Osteoblast (primary cell): ENCODE data around the gene RNF34. TPM values are rescaled to one million over a fixed set of nuclear protein-coding genes. Genes with fewer than 3 reads are reported as not detected.

Experiments
- DNase-seq: peaks from one replicate; pipeline ENCODE4 v3.0.0; 2011; ENCODE audit warnings: low spot score, mixed read lengths; ENCODE audit not compliant: insufficient read length; ENCODE audit errors: missing footprints
- H2AFZ ChIP-seq: 2 replicates; pipeline ENCODE4 v1.6.0; 2011; ENCODE audit warnings: mild to moderate bottlenecking, low read length
- H3K27ac ChIP-seq: 2 replicates; pipeline ENCODE4 v1.5.1; 2011; ENCODE audit warnings: mild to moderate bottlenecking, low read depth, low read length, moderate library complexity
- H3K27me3 ChIP-seq: 2 replicates; pipeline ENCODE4 v1.6.0; 2012; ENCODE audit warnings: mild to moderate bottlenecking, control low read depth, inconsistent platforms, low read length, moderate library complexity; ENCODE audit not compliant: insufficient read depth
- H3K36me3 ChIP-seq: 2 replicates; pipeline ENCODE4 v1.5.1; 2011; ENCODE audit warnings: mild to moderate bottlenecking, low read length, control low read depth, moderate library complexity; ENCODE audit not compliant: insufficient read depth
- H3K4me1 ChIP-seq: 2 replicates; pipeline ENCODE4 v1.5.1; 2011; ENCODE audit warnings: mild to moderate bottlenecking, low read length, control low read depth, moderate library complexity; ENCODE audit not compliant: insufficient read depth
- H3K4me2 ChIP-seq: 2 replicates; pipeline ENCODE4 v1.6.0; 2011; ENCODE audit warnings: mild to moderate bottlenecking, low read length; ENCODE audit not compliant: insufficient read depth
- H3K4me3 ChIP-seq: fragments of 200-600 bp; sonication (generic); 3 replicates; pipeline ENCODE4 v1.5.1; 2012; ENCODE audit warnings: mild to moderate bottlenecking, low read length, inconsistent platforms; ENCODE audit not compliant: insufficient read depth
- H3K79me2 ChIP-seq: 2 replicates; pipeline ENCODE4 v1.6.0; 2012; ENCODE audit warnings: mild to moderate bottlenecking, low read length, control low read depth, inconsistent platforms; ENCODE audit not compliant: insufficient read depth
- H3K9me3 ChIP-seq: 2 replicates; pipeline ENCODE4 v1.5.1; 2011; ENCODE audit warnings: low read depth, low read length, control low read depth
- H4K20me1 ChIP-seq: 2 replicates; pipeline ENCODE4 v1.6.0; 2012; ENCODE audit warnings: mild to moderate bottlenecking, low read length, control low read depth; ENCODE audit not compliant: insufficient read depth
- CTCF ChIP-seq: IDR thresholded peaks from 2 replicates; pipeline ENCODE4 v1.5.1; 2011; ENCODE audit warnings: mild to moderate bottlenecking, low read depth, low read length, moderate library complexity; ENCODE audit errors: extremely low read depth
- total RNA-seq: library from RNA; depleted of rRNA; stranded (reverse); fragments of >200 nt; gene quantifications from 2 replicates; pipeline ENCODE4 v1.2.3, GENCODE V29; 2012

The RNF34 gene
- total RNA-seq, 1 donor: 41.6 TPM

GRCh38 chr12:121438905-121439304 lies 39.0 kb downstream of the RNF34 start:
- Histone ChIP-seq H3K36me3 (peaks cover 28% of the 10 kb centered on the region), H3K4me2 (no peak overlapping the region), H3K27me3 (no peaks in the 10 kb centered on the region), H3K27ac (no peak overlapping the region), H3K4me1 (no peaks in the 10 kb centered on the region), H3K79me2 (no peaks in the 10 kb centered on the region), H4K20me1 (no peaks in the 10 kb centered on the region), H3K9me3 (no peaks in the 10 kb centered on the region), H3K4me3 (no peak overlapping the region), H2AFZ (no peak overlapping the region)
- no peak for DNase-seq
- no peak for TF ChIP-seq CTCF

GRCh38 chr12:121439715-121440114 lies 39.8 kb downstream of the RNF34 start:
- Histone ChIP-seq H3K27ac (no peak overlapping the region), H3K4me3 (no peak overlapping the region), H3K4me1 (no peaks in the 10 kb centered on the region), H2AFZ (no peak overlapping the region), H3K9me3 (no peaks in the 10 kb centered on the region), H3K27me3 (no peaks in the 10 kb centered on the region), H3K79me2 (no peaks in the 10 kb centered on the region), H4K20me1 (no peaks in the 10 kb centered on the region), H3K4me2 (no peak overlapping the region), H3K36me3 (peaks cover 28% of the 10 kb centered on the region)
- no peak for TF ChIP-seq CTCF
- peak; percentile 62 for DNase-seq

- no peak for TF ChIP-seq CTCF
- Histone ChIP-seq H3K4me2 (no peak overlapping the region), H3K79me2 (peaks cover 1% of the 10 kb centered on the region), H3K27me3 (no peaks in the 10 kb centered on the region), H3K27ac (no peak overlapping the region), H3K4me1 (no peaks in the 10 kb centered on the region), H4K20me1 (no peaks in the 10 kb centered on the region), H2AFZ (no peak overlapping the region), H3K9me3 (no peaks in the 10 kb centered on the region), H3K36me3 (peaks cover 24% of the 10 kb centered on the region), H3K4me3 (no peak overlapping the region)
- DNase-seq: no peak
Measured at GRCh38 chr12:121440768-121441167, 40.9 kb downstream of the RNF34 start.

- Histone ChIP-seq H4K20me1 (no peaks in the 10 kb centered on the region), H3K4me1 (no peaks in the 10 kb centered on the region), H3K79me2 (peaks cover 4% of the 10 kb centered on the region), H3K4me2 (no peak overlapping the region), H2AFZ (no peak overlapping the region), H3K9me3 (no peaks in the 10 kb centered on the region), H3K27me3 (no peaks in the 10 kb centered on the region), H3K4me3 (no peak overlapping the region), H3K27ac (no peak overlapping the region), H3K36me3 (peaks cover 21% of the 10 kb centered on the region)
- DNase-seq: no peak
- no peak for TF ChIP-seq CTCF
Measured at GRCh38 chr12:121441555-121441954, 41.6 kb downstream of the RNF34 start.
